GM19043 (cell line): ENCODE data around the gene NUAK2.
A peak's percentile ranks its signal among the peaks of the same experiment; 100 is the strongest.

Experiments
- ATAC-seq: cut with Tn5 transposase; IDR thresholded peaks from one replicate; pipeline ENCODE4 v1.9.1; 2021; ENCODE audit warnings: low read depth; ENCODE audit not compliant: unreplicated experiment

Gene NUAK2

DNA sequence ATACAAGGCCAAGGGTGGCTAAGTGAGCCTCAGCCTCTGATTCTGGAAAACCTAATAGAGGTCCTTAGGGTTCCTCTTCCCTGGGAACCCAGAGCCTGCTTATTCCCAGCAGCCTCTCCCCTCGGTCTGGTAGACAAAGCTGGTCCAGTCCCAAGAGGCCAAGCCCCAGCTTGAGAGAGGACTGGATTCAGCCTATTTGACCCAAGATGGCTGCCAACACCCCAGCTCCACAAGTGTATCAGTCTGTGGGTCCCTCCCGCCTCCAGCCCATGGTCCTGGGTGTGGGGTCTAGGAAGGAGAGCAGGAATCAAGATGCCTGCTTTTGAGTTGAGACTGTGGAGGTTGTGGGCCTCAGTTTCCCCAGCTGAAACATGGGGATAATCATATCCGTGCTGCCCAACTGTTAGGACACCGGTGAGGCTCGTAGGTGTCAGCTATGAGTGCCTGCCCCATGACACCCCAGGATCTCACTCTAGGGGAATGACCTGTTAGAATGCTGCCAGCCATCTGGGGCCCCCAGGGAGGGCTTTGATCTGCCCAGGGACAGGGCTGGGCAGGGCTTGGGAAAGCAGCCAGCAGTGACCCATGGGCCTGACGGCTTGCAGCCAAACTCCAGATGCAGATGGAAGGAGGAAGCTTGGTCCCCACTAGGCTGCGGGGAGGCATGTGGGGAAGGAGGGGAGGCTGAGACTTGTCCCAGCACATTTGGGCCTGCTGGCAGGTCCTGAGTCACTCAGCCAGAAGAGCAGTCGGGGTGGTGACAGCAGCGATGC is 45.4 kb downstream of the NUAK2 start:
- no peak for ATAC-seq

DNA sequence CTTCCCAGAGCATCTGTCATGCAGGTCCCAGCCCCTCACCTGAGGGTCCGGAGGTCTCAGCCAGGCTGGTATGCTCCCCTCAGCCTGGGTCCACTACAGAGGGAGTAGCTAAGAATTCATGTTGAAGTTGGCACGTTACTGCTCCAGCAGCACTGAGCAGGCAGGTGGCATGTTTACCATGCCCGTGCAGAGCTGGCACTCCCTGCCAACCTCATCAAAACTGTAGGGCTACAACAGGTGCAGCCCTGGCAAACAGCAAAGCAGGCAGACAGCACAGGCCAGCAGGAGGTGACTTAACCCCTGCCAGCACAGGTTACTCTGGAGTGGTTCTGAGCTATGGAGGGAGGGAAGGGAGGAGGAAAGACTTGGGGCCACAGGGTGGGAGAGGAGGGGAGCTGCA is 46.4 kb downstream of the NUAK2 start:
- no peak for ATAC-seq

DNA sequence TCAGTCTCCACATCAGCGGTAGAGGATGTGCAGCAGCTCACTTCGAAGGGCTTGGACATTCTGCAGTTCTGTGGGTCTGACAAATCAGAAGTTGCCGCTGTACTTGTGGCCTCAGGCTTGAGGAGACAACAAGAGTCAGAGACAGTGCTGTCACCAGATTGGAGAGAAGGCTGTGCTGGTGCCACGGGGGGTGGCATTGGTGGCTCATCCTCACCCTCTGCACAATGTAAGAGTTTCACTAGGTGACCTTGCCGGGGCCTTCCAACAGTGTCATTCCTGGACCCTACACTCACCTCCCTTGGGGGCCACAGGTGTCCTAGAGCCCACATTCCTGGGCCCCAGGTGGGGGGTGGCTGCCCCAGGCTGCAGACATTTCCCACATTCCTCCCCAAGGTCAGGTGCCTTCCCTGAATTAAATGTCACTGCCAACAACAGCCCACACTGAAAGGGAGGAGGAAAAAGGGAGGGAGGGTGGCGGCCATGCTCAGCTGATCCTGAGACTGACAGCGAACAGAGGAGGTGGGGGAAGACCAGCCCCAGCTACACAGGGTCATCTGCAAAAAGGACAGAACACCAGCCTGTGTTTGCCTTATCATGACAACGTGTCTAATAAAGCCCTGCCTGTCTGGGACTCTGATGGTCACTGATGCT is 47.4 kb downstream of the NUAK2 start:
- ATAC-seq = no peak

DNA sequence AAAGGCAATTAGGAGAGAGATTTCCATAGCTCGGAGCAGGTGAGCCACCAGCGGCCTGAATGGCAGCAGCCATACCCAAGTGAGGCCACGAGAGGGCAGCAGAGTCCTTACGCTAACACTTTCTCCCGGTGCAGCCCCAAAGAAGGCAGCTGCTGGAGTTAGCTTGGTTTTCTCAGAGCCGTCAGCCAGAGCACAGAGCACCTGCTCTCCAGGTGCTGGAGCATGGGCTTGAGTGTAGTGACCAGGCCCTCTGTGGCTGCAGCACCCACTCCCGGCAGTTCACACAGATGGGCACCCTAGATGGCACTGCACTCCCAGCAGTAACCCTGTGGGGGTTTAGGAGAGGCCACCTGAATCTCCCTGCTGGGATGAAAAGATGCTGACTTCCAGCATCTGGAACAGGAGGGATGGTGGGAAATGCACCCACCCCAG is 48.0 kb downstream of the NUAK2 start:
- ATAC-seq = peak; percentile 93

DNA sequence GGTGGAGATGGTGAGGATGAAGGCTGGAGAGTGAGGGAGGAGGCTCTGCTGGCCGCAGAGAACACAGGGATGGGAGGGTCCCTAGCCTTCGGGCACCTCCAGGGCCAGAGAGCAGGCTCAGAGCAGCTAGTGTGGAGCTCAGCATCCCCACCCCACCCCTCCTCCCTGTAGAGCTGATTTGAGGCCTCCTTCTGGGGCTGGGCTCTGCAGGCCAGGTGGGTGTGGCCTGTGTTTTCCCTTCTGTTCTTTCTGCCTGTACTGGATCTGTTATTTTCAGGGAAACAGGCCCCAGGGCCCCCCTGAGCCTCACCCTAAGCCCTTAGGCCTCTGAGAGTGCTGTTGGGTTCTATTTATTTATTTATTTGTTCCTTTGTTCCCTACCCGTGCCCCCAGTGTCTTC is 49.0 kb downstream of the NUAK2 start:
- ATAC-seq = no peak

DNA sequence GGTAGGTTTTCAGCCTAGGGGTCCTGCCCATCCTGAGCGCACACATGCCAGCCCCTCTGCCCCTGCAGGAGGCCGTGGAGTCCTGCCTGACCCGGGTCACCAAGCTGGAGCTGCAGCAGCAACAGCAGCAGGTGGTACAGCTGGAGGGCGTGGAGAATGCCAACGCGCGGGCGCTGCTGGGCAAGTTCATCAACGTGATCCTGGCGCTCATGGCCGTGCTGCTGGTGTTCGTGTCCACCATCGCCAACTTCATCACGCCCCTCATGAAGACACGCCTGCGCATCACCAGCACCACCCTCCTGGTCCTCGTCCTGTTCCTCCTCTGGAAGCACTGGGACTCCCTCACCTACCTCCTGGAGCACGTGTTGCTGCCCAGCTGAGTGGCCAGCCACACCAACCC is 49.8 kb downstream of the NUAK2 start:
- ATAC-seq = no peak

DNA sequence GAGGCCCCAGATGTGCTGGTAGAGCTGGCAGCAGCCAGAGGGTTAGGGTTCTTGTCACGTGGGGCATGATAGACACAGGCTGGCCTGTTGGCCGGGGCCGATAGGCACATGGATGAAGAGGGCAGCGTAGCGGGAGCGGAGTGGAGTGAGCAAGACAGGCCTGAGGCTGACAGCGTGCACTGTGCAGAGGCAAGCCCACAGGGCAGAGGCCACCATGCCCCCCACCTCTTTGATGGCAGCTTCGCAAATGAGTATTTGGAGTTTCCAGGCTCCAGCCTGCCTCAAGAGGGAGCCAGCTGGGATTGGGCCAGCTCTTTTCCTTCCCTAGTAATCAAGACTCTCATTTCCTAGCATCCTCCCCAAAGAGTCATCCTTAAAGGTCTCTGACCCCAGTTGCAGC is 50.3 kb downstream of the NUAK2 start:
- ATAC-seq = no peak

DNA sequence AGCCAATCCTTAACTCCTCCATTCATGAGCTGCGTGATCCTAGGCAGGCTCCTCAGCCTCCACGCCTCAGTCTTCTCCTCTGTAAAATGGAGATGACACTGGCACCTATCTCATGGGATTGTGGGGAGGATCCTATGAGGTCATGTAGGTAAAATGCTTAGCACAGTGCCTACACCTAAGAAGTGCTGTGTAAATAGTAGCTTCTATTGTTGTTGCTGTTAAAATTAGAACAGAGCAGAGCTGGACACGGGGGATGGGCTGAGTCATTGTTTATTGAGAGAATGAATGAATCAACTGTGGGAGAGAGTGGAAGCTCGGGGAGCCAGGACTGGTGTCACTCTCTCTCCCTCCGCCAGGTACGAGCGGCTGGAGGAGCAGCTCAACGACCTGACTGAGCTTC is 50.8 kb downstream of the NUAK2 start:
- no peak for ATAC-seq

DNA sequence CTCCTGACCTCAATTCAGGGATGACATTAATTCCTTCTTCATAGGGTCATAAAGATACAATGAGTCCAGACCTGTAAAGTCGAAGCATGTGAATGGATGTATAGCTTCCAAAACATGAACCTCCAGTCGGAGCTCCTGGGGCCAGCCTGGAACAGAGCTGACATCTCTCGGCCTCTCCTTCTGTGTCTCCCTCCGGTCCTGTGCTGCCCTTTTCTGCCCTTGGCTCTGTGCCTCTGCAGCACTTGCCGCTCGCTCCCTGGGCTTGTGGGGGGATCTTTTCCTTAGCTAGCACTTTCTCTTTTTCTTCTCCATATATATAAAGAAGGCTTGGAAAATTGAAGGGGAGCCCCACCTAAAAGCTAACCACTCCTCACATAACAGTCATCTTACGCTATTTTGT is 51.3 kb downstream of the NUAK2 start:
- ATAC-seq = no peak

DNA sequence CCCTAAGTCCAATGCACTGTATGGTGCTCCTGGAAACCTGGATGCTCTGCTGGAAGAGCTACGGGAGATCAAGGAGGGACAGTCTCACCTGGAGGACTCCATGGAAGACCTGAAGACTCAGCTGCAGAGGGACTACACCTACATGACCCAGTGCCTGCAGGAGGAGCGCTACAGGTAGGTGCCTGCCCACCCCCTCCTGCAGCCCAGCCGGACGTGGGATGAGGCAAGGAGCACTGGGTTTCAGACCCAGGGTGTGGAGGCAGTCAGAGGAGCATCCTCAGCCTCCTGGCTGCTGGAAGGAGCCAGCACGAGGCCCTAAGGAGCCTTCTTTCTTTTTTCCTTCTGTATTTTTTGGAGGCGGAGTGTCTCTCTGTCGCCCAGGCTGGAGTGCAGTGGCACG is 51.8 kb downstream of the NUAK2 start:
- ATAC-seq = no peak

DNA sequence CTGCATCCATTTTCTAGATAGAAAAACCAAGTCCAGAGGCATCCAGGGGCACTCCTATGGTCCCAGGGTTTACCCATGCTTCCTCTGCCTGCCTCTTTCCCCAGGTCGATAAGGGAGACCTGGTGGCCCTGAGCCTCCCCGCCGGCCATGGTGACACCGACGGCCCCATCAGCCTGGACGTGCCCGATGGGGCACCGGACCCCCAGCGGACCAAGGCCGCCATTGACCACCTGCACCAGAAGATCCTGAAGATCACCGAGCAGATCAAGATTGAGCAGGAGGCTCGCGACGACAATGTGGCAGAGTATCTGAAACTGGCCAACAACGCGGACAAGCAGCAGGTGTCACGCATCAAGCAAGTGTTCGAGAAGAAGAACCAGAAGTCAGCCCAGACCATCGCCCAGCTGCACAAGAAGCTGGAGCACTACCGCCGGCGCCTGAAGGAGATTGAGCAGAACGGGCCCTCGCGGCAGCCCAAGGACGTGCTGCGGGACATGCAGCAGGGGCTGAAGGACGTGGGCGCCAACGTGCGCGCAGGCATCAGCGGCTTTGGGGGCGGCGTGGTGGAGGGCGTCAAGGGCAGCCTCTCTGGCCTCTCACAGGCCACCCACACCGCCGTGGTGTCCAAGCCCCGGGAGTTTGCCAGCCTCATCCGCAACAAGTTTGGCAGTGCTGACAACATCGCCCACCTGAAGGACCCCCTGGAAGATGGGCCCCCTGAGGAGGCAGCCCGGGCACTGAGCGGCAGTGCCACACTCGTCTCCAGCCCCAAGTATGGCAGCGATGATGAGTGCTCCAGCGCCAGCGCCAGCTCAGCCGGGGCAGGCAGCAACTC is 52.5 kb downstream of the NUAK2 start:
- no peak for ATAC-seq

DNA sequence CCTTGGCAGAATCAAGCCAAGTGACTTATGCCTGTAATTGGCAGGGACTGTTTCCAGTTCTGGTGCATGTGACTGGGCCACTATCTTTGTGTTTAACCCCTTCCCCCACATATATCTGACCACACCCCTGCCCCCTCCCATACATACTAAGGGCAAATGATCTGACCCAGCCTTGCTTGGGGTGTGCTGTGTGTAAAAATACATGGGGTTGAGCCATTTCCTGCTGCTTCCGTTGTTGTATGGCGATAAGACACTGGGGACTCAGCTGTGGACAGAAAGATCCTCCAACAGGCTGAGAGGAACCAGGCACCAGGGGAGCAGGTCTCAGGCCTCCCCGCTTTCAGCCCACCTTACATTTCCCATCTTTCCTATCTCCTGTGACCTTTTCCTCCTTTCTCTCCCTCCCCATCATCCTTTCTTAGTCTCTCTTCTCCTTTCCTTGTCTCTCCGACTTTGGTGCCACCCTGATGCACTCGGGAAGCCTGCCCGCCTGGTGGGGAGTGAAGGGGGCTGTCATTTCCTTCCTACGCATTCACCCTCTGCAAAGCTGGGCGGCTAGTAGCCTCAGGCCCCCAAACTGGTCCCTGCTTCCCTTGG is 54.1 kb downstream of the NUAK2 start:
- no peak for ATAC-seq

DNA sequence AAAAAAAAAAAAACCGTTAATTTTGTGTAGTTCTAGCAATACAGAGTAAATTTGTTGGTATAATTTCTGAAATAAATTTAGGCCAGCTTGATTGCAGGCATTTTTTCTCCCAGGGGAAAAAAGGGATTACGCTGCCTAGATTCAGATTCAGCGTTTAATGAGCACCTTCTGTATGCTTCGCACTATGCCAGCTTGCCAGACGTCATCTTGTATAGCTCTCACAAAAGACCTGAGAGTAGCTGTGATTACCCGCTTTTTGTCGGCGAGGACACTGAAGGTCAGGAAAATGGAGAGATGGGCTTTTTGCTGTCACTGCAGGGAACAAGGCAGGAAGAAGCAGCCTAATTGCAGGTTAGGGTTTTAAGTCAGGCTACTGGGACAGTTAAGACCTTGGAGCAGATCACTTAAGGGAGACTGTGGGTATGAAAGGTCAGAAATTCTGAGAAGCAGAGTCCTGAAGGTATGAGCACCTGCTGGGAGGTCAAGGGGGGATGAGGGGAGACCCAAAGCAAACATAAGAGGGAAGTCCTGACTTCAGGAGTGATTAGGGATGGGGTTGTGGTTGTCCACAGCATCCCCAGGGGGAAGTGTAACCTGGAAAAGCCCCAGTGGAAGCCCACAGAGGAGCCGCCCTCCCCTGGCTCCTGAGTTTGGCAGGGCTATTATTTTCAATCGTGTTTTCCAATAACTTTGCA is 54.8 kb downstream of the NUAK2 start:
- no peak for ATAC-seq

DNA sequence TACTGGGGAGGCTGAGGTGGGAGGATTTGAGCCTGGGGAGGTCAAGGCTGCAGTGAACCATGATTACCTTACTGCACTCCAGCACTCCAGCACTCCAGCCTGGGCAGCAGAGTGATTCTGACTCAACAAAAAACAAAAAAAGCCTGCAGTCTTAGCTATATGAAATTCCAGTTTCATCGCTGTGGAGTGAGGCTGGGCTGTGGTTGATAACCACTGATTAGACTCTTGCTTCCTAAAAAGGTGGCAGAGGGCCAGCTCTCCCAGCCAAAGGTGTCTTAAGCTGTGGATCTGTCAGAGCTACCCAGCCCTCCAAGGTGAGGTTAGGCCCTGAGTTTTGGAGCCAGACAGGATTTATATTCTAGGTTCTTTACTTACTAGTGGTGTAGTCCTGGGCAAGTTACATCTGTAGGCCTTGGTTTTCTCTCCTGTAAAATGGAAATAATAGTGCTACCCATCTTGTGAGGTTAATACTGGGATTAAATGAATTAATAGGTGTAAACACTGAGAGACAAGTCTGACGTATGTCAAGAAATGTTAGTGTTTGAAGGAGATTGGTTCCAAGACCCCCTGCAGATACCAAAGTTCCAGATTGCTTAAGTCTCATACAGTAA is 57.9 kb downstream of the NUAK2 start:
- no peak for ATAC-seq

DNA sequence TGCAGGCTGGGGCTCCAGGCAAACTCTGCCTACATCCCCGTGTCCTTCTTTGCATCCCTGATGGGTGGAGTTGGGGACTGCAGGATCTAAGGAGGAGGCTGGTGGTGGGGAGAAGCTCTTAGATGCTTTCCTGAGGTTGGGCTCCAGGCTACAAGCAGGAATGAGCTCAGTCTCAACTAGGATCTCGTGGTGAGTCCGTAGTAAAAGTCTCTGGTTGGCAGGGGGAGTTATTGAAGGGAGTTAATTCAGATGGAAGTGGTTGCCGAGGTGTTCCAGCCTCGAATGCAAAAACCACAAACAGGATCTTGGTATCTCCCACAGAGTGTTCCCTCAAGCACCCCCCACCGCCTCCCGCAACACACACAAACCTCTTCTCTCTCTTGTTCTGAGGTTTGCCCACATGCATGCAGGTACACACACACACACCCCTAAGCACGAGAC is 58.8 kb downstream of the NUAK2 start:
- ATAC-seq = no peak

DNA sequence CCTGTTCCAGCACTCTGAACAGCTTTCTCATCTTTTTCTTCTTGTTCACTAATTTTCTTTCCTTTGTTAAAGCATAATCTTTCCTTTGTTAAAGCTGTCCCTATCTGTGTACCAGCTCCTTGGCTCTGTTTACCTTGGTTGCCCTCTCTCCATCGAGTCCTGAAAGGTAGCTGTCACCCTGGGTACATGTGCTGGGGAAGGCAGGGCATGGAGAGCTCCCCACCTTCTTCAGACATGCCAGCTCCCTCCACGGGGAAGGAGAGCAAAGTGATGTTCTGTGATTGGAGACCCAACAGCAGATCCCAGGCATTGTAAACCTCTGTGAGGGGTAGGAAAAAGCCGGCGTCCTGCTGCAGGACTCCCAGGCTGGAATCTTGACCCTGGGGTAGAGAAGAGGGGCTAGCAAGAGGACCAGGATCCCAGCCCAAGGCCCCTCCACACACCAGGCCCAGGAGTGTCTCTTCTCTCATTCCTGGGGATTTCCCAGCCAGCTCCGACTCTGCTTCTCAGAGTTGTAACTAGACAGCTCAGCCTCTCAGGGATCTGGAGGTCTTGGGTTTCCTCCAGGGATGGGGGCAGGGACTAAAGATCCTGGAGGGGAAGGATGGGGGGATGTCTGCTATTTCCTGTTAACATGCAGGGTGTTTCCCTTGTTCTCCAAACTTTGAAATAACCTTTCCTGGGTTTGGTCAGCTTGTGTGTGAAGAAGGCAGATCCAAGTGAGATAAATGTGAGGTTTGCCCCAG is 59.4 kb downstream of the NUAK2 start:
- ATAC-seq = no peak

DNA sequence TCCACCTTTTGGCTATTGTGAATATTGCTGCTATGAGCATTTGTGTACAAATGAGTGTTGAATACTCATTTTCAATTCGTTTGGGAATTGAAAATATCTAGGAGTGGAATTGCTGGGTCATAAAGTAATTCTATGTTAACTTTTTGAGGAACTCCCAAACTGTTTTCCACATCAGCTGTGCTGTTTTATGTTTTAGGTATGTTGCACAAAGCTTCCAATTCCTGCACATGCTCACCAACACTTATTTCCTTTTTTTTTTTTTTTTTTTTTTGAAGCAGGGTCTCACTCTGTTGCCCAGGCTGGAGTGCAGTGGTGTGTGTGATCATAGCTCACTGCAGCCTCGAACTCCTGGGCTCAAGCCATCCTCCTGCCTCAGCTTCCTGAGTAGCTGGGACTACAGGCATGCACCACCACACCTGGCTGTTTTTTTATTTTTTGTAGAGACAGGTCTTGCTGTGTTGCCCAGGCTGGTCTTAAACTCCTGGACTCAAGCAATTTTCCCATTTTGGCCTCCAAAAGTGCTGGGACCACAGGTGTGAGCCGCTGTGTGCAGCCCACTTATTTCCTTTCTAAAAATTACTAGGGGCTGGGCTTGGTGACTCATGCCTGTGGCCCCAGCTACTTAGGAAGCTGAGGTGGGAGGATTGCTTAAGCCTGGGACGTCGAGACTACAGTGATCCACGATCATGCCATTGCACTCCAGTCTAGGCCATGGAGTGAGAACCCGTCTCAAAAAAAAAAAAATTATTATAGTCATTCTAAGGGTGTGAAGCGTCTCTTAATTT is 60.4 kb downstream of the NUAK2 start:
- ATAC-seq = no peak

DNA sequence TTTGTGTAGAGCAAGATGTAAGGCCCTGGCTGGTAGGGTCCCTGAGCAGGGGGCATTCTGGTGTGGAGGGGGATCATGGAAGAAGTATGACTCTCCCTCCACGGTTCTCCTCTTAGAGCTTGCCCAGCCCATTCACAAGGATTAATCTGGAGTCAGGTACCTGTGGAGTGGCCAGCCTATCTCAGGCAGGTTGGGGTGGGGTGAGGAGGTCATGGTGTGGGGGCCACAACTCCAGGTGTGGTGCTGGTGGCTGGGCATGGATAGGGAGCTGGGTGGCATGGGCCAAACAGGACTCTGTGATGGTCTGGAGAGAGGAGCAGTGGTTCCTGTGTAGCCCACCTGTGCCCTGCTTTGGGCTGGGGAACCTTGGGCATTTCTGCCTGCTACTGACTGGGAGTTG is 61.5 kb downstream of the NUAK2 start:
- no peak for ATAC-seq
